GM23338 (cell line): ENCODE measurements around the gene FLT1. TPM values are rescaled to one million over a fixed set of nuclear protein-coding genes. Genes with fewer than 3 reads are reported as not detected.
A peak's percentile ranks its signal among the peaks of the same experiment; 100 is the strongest.

ENCODE experiments used
- ATAC-seq: fragments of 200-7000 bp; cut with Tn5 transposase; 3 replicates; pipeline ENCODE4 v1.9.1; 2020
- DNase-seq: peaks from one replicate; pipeline ENCODE4 v3.0.0-alpha.2; 2015; ENCODE audit warnings: low spot score
- H2AFZ ChIP-seq: fragments of 200-600 bp; sonication (generic); 2 replicates; pipeline ENCODE4 v1.8.0; 2016; ENCODE audit warnings: antibody characterized with exemption, mild to moderate bottlenecking, moderate library complexity
- H3F3A ChIP-seq: fragments of 200-600 bp; sonication (generic); replicated peaks from 2 replicates; pipeline ENCODE4 v1.8.0; 2017; ENCODE audit warnings: antibody characterized with exemption, mixed run types, low read depth
- H3K27ac ChIP-seq: fragments of 200-600 bp; sonication (generic); 2 replicates; pipeline ENCODE4 v1.6.1; 2016; ENCODE audit warnings: low read depth
- H3K27me3 ChIP-seq: fragments of 200-600 bp; sonication (generic); 2 replicates; pipeline ENCODE4 v1.8.0; 2016; ENCODE audit warnings: mild to moderate bottlenecking, mixed run types, moderate library complexity; ENCODE audit not compliant: insufficient read depth
- H3K36me3 ChIP-seq: fragments of 200-600 bp; sonication (generic); 2 replicates; pipeline ENCODE4 v1.8.0; 2016; ENCODE audit warnings: mild to moderate bottlenecking; ENCODE audit not compliant: insufficient read depth
- H3K4me1 ChIP-seq: fragments of 200-600 bp; sonication (generic); 2 replicates; pipeline ENCODE4 v1.8.0; 2016; ENCODE audit warnings: mild to moderate bottlenecking, moderate library complexity; ENCODE audit not compliant: insufficient read depth
- H3K4me2 ChIP-seq: fragments of 200-600 bp; sonication (generic); 2 replicates; pipeline ENCODE4 v1.7.1; 2017; ENCODE audit warnings: mixed run types
- H3K4me3 ChIP-seq: fragments of 200-600 bp; sonication (generic); 2 replicates; pipeline ENCODE4 v1.6.1; 2016; ENCODE audit warnings: mixed run types
- H3K79me2 ChIP-seq: fragments of 200-600 bp; sonication (generic); replicated peaks from 2 replicates; pipeline ENCODE4 v1.8.0; 2017; ENCODE audit warnings: mild to moderate bottlenecking; ENCODE audit not compliant: insufficient read depth
- H3K9me2 ChIP-seq: fragments of 200-600 bp; sonication (generic); 2 replicates; pipeline ENCODE4 v1.8.0; 2017; ENCODE audit not compliant: insufficient read depth
- H4K20me1 ChIP-seq: fragments of 200-600 bp; sonication (generic); replicated peaks from 2 replicates; pipeline ENCODE4 v1.8.0; 2017; ENCODE audit warnings: mild to moderate bottlenecking; ENCODE audit not compliant: insufficient read depth
- H3K27ac Mint-ChIP-seq: 2 replicates; pipeline ENCODE4 v1.8.0; 2020; ENCODE audit warnings: inconsistent platforms, mild to moderate bottlenecking, moderate library complexity, mixed read lengths
- H3K27me3 Mint-ChIP-seq: 3 replicates; pipeline ENCODE4 v1.8.0; 2022; ENCODE audit warnings: low read depth, mild to moderate bottlenecking, moderate library complexity, mixed read lengths, inconsistent platforms; ENCODE audit not compliant: insufficient read depth, poor library complexity
- H3K36me3 Mint-ChIP-seq: 3 replicates; pipeline ENCODE4 v1.8.0; 2021; ENCODE audit warnings: low read depth, mild to moderate bottlenecking, inconsistent platforms, moderate library complexity, mixed read lengths
- H3K4me1 Mint-ChIP-seq: 3 replicates; pipeline ENCODE4 v1.8.0; 2020; ENCODE audit warnings: mild to moderate bottlenecking, inconsistent platforms, mixed read lengths
- H3K4me3 Mint-ChIP-seq: 3 replicates; pipeline ENCODE4 v1.8.0; 2021; ENCODE audit warnings: moderate library complexity, mild to moderate bottlenecking, inconsistent platforms, mixed read lengths
- H3K9me3 Mint-ChIP-seq: 3 replicates; pipeline ENCODE4 v1.8.0; 2020; ENCODE audit warnings: moderate library complexity, mild to moderate bottlenecking, inconsistent platforms, mixed read lengths
- CREB1 ChIP-seq: fragments of 250-450 bp; sonication (Bioruptor Pico); IDR thresholded peaks from 2 replicates; pipeline ENCODE4 v1.5.0; 2020; ENCODE audit warnings: low read depth, mild to moderate bottlenecking, moderate library complexity
- EZH2 ChIP-seq: fragments of 200-600 bp; sonication (generic); IDR thresholded peaks from one replicate; pipeline ENCODE4 v1.8.0; 2017; ENCODE audit warnings: antibody characterized with exemption, mild to moderate bottlenecking, low read depth; ENCODE audit not compliant: unreplicated experiment
- EZH2phosphoT487 ChIP-seq: fragments of 200-600 bp; sonication (generic); IDR thresholded peaks from one replicate; pipeline ENCODE4 v1.8.1; 2018; ENCODE audit warnings: antibody characterized with exemption; ENCODE audit not compliant: unreplicated experiment
- JUNB ChIP-seq: IDR thresholded peaks from one replicate; pipeline ENCODE4 v1.6.1; 2016; ENCODE audit warnings: antibody characterized with exemption; ENCODE audit not compliant: unreplicated experiment
- NANOG ChIP-seq: IDR thresholded peaks from 2 replicates; pipeline ENCODE4 v1.6.1; 2016; ENCODE audit warnings: antibody characterized with exemption, borderline replicate concordance
- POLR2AphosphoS5 ChIP-seq: IDR thresholded peaks from 2 replicates; pipeline ENCODE4 v1.6.1; 2016; ENCODE audit warnings: antibody characterized with exemption, low read depth
- STAT1 ChIP-seq: IDR thresholded peaks from one replicate; pipeline ENCODE4 v1.6.1; 2016; ENCODE audit warnings: antibody characterized with exemption; ENCODE audit not compliant: unreplicated experiment
- ZNF114 ChIP-seq: fragments of 250-450 bp; sonication (Bioruptor Pico); IDR thresholded peaks from 2 replicates; pipeline ENCODE4 v1.5.0; 2020; ENCODE audit warnings: mild to moderate bottlenecking, moderate library complexity
- ZNF331 ChIP-seq: fragments of 250-450 bp; sonication (Bioruptor Pico); IDR thresholded peaks from 2 replicates; pipeline ENCODE4 v1.5.0; 2020; ENCODE audit warnings: low read depth, mild to moderate bottlenecking, moderate library complexity
- polyA plus RNA-seq: library from polyadenylated mRNA; unstranded; fragments of >200 nt; fragmentation: Nextera tagmentation; extraction: Ambion mirVana; gene quantifications from 2 replicates; pipeline ENCODE4 v1.2.1, GENCODE V29; 2016
- total RNA-seq: library from RNA; depleted of rRNA; stranded (reverse); fragments of >200 nt; shearing (Covaris generic); gene quantifications from 2 replicates; pipeline ENCODE4 v1.2.3, GENCODE V29; 2014
- TF ChIP-seq, protein P1 (sequence below): IDR thresholded peaks from 2 replicates; pipeline ENCODE4 v1.6.1; 2016; ENCODE audit warnings: antibody characterized with exemption
- TF ChIP-seq, protein P2 (sequence below): fragments of 250-450 bp; sonication (Bioruptor Pico); IDR thresholded peaks from 2 replicates; pipeline ENCODE4 v1.5.0; 2020; ENCODE audit warnings: mild to moderate bottlenecking, moderate library complexity

Gene FLT1
- total and polyA plus RNA-seq, 2 experiments from 2014 or later: 26.8 to 116 TPM

DNA sequence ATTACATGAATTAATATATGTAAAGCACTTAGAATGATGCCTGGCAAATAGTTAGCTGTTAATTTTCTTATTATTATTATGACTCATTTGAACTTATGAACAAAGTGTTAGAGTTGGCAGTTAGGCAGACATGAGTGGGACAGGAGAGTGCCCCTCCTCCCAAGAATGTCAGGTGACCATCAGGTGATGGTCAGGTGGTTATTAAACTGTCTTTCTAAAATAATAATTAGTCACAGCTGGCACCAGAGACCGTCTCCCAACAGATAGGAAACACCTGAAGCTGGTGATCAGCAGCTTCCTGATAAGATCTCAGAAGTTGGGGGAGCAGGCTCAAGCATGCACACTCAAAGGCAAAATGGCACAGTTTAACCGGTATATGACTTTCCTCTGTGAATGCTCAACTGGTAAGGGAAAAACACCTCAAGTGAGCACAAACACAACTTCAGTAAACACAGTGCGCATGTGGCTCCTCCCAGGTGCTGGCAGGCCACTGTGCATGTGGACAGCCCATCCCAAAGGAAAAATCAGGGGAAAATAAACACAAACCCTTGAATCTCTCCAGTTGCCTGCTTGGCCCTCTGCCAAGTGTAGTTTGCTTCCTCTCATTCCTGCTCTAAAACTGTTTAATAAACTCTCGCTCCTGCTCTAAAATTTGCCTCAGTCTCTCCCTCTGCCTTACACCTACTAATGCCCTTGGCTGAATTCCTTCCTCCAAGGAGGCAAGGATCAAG is 54.0 kb downstream of the FLT1 start:
- Mint-ChIP-seq H3K4me3 (no peak overlapping the region; the same call in 2 of the 3 replicates), H3K36me3 (peaks cover 79% of the 10 kb centered on the region), H3K27me3 (peaks cover 2% of the 10 kb centered on the region), H3K4me1 (peaks cover 66% of the 10 kb centered on the region), H3K9me3 (peaks cover 7% of the 10 kb centered on the region), H3K27ac (peak overlapping the region; percentile 98)
- H4K20me1 ChIP-seq: no peaks in the 10 kb centered on the region
- H3K36me3 ChIP-seq: no peaks in the 10 kb centered on the region; the same call in 1 of the 2 replicates
- peaks cover 19% of the 10 kb centered on the region; the same call in 1 of the 2 replicates for H3F3A ChIP-seq
- DNase-seq (no peak), ATAC-seq (no peak)
- H3K4me1 ChIP-seq: peaks cover 52% of the 10 kb centered on the region
- H3K27ac ChIP-seq: peak overlapping the region; percentile 98
- H3K27me3 ChIP-seq: no peaks in the 10 kb centered on the region
- peaks cover 57% of the 10 kb centered on the region for H3K79me2 ChIP-seq
- H3K4me3 ChIP-seq: no peak overlapping the region
- no peaks in the 10 kb centered on the region for H3K9me2 ChIP-seq
- H3K4me2 ChIP-seq: peak overlapping the region; percentile 45; the same call in 1 of the 2 replicates
- no peak overlapping the region for H2AFZ ChIP-seq
- TF ChIP-seq NANOG (no peak), EZH2 (no peak), POLR2AphosphoS5 (no peak), ZNF331 (CRISPR knock-in tag) (no peak), CREB1 (CRISPR knock-in tag) (no peak), ZNF114 (CRISPR knock-in tag) (no peak), JUNB (no peak), EZH2phosphoT487 (no peak)
- TF ChIP-seq, protein P1, sequence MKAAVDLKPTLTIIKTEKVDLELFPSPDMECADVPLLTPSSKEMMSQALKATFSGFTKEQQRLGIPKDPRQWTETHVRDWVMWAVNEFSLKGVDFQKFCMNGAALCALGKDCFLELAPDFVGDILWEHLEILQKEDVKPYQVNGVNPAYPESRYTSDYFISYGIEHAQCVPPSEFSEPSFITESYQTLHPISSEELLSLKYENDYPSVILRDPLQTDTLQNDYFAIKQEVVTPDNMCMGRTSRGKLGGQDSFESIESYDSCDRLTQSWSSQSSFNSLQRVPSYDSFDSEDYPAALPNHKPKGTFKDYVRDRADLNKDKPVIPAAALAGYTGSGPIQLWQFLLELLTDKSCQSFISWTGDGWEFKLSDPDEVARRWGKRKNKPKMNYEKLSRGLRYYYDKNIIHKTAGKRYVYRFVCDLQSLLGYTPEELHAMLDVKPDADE: no peak

DNA sequence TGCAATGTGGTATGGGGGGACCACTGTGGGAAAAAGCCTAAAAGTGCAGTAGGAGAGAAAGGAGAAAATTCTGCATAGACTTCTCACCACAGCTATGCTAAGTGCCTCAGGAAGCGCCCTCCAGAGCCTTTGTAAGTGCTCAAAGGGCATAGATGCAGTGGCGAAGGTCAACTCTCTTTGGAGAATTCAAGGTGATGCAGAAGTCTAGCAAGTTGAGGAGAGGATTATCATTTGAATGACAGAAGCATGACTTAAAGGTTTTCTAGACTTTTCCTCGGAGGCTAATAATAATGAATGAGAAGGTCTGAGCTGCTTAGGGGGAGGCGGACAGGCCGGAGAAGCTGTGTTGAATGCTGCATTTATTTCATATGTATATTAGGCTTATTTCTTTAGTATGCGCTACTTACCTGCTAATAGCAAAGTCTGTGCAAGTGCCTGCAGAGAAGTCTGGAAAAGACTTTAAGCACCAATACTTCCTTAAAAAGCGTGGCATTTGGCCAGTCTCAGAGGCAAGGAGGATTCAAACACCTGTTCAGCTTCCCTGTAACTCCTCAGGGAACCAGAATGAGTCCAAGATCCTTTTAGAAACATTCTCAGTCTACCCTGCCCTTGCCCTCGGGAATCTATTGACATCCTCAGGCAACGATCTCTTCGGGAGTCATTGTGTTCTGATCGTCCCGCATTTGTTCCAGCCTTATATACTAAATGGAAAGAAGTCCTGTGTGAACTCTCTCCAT is 56.2 kb downstream of the FLT1 start:
- Histone ChIP-seq H3F3A (peaks cover 19% of the 10 kb centered on the region; the same call in 1 of the 2 replicates), H3K27ac (peak overlapping the region; percentile 98), H3K4me2 (peak overlapping the region; percentile 45), H4K20me1 (no peaks in the 10 kb centered on the region), H3K4me3 (peak overlapping the region; percentile 24; the same call in 1 of the 2 replicates), H3K36me3 (no peaks in the 10 kb centered on the region; the same call in 1 of the 2 replicates), H2AFZ (no peak overlapping the region), H3K79me2 (peaks cover 35% of the 10 kb centered on the region), H3K4me1 (peaks cover 60% of the 10 kb centered on the region), H3K9me2 (no peaks in the 10 kb centered on the region), H3K27me3 (no peaks in the 10 kb centered on the region)
- Mint-ChIP-seq H3K9me3 (peaks cover 4% of the 10 kb centered on the region; the same call in 2 of the 3 replicates), H3K27me3 (peaks cover 2% of the 10 kb centered on the region), H3K36me3 (peaks cover 77% of the 10 kb centered on the region), H3K4me1 (peaks cover 81% of the 10 kb centered on the region), H3K27ac (peak overlapping the region; percentile 98), H3K4me3 (peak overlapping the region; percentile 47; the same call in 2 of the 3 replicates)
- peak; percentile 89 for ATAC-seq
- DNase-seq: peak; percentile 84
- TF ChIP-seq ZNF331 (CRISPR knock-in tag): no peak
- TF ChIP-seq EZH2phosphoT487: no peak
- TF ChIP-seq, protein P2, sequence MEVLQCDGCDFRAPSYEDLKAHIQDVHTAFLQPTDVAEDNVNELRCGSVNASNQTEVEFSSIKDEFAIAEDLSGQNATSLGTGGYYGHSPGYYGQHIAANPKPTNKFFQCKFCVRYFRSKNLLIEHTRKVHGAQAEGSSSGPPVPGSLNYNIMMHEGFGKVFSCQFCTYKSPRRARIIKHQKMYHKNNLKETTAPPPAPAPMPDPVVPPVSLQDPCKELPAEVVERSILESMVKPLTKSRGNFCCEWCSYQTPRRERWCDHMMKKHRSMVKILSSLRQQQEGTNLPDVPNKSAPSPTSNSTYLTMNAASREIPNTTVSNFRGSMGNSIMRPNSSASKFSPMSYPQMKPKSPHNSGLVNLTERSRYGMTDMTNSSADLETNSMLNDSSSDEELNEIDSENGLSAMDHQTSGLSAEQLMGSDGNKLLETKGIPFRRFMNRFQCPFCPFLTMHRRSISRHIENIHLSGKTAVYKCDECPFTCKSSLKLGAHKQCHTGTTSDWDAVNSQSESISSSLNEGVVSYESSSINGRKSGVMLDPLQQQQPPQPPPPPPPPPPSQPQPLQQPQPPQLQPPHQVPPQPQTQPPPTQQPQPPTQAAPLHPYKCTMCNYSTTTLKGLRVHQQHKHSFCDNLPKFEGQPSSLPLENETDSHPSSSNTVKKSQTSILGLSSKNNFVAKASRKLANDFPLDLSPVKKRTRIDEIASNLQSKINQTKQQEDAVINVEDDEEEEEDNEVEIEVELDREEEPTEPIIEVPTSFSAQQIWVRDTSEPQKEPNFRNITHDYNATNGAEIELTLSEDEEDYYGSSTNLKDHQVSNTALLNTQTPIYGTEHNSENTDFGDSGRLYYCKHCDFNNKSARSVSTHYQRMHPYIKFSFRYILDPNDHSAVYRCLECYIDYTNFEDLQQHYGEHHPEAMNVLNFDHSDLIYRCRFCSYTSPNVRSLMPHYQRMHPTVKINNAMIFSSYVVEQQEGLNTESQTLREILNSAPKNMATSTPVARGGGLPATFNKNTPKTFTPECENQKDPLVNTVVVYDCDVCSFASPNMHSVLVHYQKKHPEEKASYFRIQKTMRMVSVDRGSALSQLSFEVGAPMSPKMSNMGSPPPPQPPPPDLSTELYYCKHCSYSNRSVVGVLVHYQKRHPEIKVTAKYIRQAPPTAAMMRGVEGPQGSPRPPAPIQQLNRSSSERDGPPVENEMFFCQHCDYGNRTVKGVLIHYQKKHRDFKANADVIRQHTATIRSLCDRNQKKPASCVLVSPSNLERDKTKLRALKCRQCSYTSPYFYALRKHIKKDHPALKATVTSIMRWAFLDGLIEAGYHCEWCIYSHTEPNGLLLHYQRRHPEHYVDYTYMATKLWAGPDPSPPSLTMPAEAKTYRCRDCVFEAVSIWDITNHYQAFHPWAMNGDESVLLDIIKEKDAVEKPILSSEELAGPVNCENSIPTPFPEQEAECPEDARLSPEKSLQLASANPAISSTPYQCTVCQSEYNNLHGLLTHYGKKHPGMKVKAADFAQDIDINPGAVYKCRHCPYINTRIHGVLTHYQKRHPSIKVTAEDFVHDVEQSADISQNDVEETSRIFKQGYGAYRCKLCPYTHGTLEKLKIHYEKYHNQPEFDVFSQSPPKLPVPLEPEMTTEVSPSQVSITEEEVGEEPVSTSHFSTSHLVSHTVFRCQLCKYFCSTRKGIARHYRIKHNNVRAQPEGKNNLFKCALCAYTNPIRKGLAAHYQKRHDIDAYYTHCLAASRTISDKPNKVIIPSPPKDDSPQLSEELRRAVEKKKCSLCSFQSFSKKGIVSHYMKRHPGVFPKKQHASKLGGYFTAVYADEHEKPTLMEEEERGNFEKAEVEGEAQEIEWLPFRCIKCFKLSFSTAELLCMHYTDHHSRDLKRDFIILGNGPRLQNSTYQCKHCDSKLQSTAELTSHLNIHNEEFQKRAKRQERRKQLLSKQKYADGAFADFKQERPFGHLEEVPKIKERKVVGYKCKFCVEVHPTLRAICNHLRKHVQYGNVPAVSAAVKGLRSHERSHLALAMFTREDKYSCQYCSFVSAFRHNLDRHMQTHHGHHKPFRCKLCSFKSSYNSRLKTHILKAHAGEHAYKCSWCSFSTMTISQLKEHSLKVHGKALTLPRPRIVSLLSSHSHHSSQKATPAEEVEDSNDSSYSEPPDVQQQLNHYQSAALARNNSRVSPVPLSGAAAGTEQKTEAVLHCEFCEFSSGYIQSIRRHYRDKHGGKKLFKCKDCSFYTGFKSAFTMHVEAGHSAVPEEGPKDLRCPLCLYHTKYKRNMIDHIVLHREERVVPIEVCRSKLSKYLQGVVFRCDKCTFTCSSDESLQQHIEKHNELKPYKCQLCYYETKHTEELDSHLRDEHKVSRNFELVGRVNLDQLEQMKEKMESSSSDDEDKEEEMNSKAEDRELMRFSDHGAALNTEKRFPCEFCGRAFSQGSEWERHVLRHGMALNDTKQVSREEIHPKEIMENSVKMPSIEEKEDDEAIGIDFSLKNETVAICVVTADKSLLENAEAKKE (CRISPR knock-in tag): peak; percentile 95
- no peak for TF ChIP-seq STAT1
